Ramos (cell line): Measurements from ENCODE around the gene H2BK1.

ENCODE experiments used
- in situ Hi-C: fragments of 300-500 bp; cut with MboI; formaldehyde crosslinking; loops from one replicate; pipeline ENCODE4 v1.14.3; 2022; ENCODE audit warnings: low sequenced_read_pairs; ENCODE audit not compliant: unreplicated experiment

H2BK1 gene

GRCh38 chr7:151185762-151186639, 24.3 kb downstream of the H2BK1 start:
- in situ Hi-C loops: no loop called here

- in situ Hi-C loops: no loop called here
These were observed 29.3 kb downstream of the H2BK1 start for GRCh38 chr7:151181011-151181431.

- in situ Hi-C loops: no loop called here
These were observed 30.3 kb downstream of the H2BK1 start for GRCh38 chr7:151179946-151180345.

GRCh38 chr7:151179287-151179860, 30.9 kb downstream of the H2BK1 start:
- in situ Hi-C loops: no loop called here

- in situ Hi-C loops: no loop called here
These were observed 31.5 kb downstream of the H2BK1 start for GRCh38 chr7:151178831-151179230.

GRCh38 chr7:151178236-151178635, 32.1 kb downstream of the H2BK1 start:
- in situ Hi-C loops: no loop called here

- in situ Hi-C loops: no loop called here
These were observed 33.0 kb downstream of the H2BK1 start for GRCh38 chr7:151177310-151177709.

GRCh38 chr7:151176401-151176800, 33.9 kb downstream of the H2BK1 start:
- in situ Hi-C loops: no loop called here

- in situ Hi-C loops: no loop called here
These were observed 34.4 kb downstream of the H2BK1 start for GRCh38 chr7:151175793-151176311.

- in situ Hi-C loops: no loop called here
These were observed 35.1 kb downstream of the H2BK1 start for GRCh38 chr7:151175047-151175792.

GRCh38 chr7:151174246-151175046, 35.8 kb downstream of the H2BK1 start:
- in situ Hi-C loops: no loop called here

- in situ Hi-C loops: no loop called here
These were observed 36.7 kb downstream of the H2BK1 start for GRCh38 chr7:151173386-151174245.

GRCh38 chr7:151172273-151173141, 37.8 kb downstream of the H2BK1 start:
- in situ Hi-C loops: no loop called here

- in situ Hi-C loops: no loop called here
These were observed 41.5 kb downstream of the H2BK1 start for GRCh38 chr7:151168787-151169162.

- in situ Hi-C loops: no loop called here
These were observed 42.1 kb downstream of the H2BK1 start for GRCh38 chr7:151168003-151168786.

GRCh38 chr7:151167197-151167961, 42.9 kb downstream of the H2BK1 start, which contains the start of gene GBX1:
Gene GBX1 (minus strand): TSS chr7:151167694. CDS start chr7:151167548, 146 bp downstream.
- in situ Hi-C loops: no loop called here
